ENCODE data around the gene STARD3.

DNA sequence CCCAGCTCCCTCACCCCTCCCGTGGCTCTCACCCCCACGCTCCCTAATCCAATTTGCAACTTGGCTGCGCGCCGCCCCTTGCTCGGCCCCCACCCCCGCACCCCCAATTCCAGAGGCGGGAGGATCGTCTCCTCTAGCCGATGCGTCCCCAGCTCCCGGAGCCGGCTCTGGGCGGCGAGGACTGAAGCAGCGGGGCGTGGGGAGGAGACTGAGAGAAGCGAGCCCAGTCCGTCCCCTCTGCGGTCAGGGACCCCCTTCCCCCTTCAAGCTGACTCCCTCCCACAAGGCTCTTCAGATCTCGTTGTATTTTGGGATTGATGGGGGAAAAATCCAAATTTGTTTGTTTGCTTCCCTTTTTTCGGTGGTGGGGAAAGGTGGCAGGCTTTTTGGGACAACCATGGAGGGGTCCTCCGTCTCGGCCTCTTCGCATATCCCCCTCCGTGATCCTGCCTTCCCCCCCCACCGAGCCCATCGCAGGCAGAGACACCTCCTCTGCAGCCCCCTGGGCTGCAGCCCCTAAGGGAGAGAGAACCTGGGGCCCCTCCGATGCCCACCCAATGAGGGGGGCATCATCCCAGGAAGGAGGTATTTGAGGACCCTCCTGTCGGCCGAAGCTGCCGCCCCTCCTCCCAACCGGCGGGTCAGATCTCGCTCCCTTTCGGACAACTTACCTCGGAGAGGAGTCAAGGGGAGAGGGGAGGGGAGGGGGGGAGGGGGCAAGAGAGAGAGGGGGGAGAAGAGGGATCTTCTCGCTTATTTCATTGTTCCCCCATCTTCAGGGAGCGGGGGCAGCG is 29.7 kb upstream of the STARD3 start:
- TF ChIP-seq, protein P1, sequence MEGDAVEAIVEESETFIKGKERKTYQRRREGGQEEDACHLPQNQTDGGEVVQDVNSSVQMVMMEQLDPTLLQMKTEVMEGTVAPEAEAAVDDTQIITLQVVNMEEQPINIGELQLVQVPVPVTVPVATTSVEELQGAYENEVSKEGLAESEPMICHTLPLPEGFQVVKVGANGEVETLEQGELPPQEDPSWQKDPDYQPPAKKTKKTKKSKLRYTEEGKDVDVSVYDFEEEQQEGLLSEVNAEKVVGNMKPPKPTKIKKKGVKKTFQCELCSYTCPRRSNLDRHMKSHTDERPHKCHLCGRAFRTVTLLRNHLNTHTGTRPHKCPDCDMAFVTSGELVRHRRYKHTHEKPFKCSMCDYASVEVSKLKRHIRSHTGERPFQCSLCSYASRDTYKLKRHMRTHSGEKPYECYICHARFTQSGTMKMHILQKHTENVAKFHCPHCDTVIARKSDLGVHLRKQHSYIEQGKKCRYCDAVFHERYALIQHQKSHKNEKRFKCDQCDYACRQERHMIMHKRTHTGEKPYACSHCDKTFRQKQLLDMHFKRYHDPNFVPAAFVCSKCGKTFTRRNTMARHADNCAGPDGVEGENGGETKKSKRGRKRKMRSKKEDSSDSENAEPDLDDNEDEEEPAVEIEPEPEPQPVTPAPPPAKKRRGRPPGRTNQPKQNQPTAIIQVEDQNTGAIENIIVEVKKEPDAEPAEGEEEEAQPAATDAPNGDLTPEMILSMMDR (IDR thresholded peaks at IDR 0.05), result no peak
- TF ChIP-seq POLR2A (IDR thresholded peaks at IDR 0.05), result no peak
- TF ChIP-seq POLR2AphosphoS5 (IDR thresholded peaks at IDR 0.05), result no peak
- no peak for TF ChIP-seq EP300 (IDR thresholded peaks at IDR 0.05)
